GM18907 (cell line): ENCODE data around the gene CEMIP.

ENCODE experiments used
- ATAC-seq: cut with Tn5 transposase; IDR thresholded peaks from one replicate; pipeline ENCODE4 v1.9.1; 2021; ENCODE audit warnings: mild to moderate bottlenecking, moderate library complexity; ENCODE audit not compliant: unreplicated experiment

Gene CEMIP

GRCh38 chr15:80971143-80971542, 192.0 kb downstream of the CEMIP start:
- ATAC-seq = no peak

DNA sequence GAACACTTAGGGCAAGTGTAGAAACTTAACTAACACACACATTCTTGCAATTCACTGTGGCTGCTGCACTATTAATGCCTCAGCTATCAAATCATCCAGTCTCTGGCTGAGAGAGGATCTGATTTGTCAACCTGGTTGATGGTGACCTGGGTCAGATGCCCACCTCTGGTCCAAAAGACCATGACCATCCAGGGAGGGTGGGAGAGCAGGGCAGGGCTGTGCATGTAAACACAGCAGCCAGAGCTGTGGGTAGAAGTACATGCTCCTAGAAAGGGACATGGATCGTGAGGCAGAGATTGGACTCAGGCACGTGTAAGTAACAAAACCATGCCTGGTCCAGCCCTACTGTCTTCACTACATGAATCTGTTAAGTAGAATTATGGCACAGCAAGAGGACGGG, 193.1 kb downstream of the CEMIP start:
- no peak for ATAC-seq

GRCh38 chr15:80974914-80975313, 195.7 kb downstream of the CEMIP start:
- ATAC-seq = no peak

- ATAC-seq = no peak
Observed at GRCh38 chr15:80976851-80977250, 197.7 kb downstream of the CEMIP start.

DNA sequence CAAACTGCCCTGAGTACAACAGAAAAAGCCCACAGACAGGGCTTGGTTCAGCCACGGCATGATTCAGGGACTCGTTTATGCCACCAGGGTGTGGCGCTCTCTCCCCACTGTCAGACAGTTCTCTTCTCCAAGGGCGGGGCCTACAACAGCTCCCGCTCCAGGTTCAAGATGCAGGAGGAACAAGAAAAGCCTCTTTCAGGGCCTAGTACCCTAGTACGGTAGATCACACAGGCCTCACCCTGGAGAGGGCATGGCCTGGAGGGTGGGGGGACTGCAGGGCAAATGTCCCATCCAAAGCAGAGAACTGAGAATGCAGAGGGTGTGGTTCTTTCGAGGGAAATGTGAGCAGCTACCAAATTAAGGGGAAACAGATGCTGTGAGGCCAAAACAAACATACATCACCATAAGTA, 198.5 kb downstream of the CEMIP start:
- ATAC-seq = no peak

DNA sequence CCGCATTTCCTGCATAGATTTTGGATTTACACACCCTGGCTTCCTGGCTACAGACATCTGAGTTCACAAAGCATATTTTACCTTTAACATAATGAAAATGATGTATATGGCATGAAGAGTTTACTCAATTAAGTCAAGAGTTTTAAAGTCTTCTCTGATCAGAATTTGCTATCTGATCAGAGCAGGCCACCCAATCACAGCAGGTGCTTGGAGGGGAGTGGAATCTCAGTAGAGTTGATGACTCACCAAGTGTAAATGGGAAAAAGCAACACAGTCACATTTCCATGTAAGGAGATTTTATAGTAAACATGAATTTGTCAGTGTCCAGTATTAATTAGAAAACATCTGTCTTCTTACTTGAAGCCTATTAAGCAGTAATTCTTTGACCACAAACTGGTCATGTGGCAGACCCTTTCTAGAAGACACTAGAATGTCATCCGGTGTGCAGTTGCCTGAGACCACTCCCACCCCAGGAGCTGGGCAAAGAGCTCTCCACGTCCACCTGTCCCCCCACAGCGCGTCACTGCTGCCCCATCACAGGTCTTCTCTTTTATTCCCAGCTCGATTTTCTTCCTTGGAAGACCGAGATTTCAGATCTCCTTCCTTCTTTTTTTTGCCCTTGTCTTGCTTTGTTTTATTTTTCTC, 199.6 kb downstream of the CEMIP start:
- ATAC-seq = no peak

DNA sequence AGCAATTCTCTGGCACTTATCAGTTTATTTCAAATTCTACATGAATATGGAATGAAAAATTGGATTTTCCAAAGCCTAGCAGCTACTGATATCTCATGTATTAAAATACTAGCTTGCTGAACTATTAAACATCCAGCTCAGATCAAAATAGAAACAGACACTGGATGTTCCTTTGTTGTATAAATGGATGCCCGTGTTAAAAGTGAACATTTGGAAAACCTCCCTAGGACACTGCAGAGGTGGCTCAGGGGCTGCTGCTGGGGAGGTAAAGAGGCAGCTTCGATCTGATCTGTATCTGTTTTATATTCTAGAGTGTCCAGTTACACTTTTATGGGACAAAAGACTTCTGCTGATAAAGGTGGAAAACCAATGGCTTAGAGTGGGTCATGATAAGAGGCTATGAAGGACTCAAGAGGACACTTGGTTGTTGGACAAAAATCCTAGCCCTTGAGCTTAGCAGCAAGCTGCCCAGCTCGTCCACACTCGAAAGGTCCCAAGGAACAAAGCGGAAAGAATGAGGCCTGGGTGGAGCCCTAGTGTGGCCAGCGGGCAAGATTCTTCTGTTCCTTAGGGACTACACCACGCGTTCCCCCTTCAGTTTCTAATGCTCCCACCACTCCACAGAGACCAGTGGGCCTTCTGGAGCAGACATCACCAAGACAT, 200.5 kb downstream of the CEMIP start:
- no peak for ATAC-seq

DNA sequence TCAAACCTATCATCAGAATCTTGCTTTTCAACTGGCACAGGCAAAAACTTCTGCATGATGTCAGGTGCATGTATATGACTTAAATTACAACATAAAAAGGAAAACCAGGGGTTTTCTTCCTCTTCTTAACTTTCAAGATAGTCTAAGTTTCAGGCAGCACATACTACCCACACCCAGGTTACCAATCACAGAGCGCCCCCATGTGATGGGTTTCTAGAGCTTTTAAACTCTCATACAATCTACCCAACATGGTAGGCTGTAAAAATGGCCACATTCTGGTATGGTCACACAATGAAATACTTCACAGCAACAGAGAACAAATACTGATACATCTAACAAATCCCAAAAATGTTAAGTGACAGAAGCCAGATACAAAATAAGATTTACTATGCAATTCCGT, 203.0 kb downstream of the CEMIP start:
- no peak for ATAC-seq

DNA sequence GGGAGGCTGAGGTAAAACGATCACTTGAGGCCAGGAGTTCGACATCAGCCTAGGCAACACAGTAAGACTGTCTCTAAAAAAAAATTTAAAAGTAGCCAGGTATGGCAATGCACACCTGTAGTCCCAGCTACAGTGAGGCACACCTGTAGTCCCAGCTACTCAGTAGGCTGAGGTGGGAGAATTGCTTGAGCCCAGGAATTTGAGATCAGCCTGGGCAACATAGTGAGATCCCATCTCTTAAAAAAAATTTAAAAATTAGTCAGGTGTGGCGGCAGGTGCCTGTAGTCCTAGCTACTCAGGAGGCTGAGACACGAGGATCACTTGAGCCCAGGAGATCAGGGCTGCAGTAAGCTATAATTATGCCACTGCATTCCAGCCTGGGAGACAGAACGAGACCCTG, 203.7 kb downstream of the CEMIP start:
- no peak for ATAC-seq

GRCh38 chr15:80984856-80985255, 205.7 kb downstream of the CEMIP start:
- ATAC-seq = no peak

- ATAC-seq = no peak
Observed at GRCh38 chr15:80985981-80986380, 206.8 kb downstream of the CEMIP start.

DNA sequence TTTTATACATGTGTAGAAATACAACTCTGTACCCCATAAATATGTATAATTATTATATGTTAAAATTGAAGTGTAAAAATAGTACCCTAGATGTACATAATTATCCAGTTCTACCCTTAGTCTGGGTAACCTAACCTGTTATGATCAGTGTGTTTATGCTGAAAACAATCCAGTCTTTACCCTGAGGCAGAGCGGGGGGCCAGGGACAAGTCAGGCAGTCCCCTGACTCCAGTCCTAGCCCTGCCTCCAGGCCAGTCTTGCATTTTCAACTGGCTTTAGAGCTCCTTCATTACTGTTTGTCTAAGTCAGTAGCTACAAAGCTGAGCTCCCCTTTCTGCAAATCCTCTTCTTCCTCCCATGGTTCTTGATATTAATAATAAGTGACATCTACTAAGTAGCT, 207.3 kb downstream of the CEMIP start:
- no peak for ATAC-seq

DNA sequence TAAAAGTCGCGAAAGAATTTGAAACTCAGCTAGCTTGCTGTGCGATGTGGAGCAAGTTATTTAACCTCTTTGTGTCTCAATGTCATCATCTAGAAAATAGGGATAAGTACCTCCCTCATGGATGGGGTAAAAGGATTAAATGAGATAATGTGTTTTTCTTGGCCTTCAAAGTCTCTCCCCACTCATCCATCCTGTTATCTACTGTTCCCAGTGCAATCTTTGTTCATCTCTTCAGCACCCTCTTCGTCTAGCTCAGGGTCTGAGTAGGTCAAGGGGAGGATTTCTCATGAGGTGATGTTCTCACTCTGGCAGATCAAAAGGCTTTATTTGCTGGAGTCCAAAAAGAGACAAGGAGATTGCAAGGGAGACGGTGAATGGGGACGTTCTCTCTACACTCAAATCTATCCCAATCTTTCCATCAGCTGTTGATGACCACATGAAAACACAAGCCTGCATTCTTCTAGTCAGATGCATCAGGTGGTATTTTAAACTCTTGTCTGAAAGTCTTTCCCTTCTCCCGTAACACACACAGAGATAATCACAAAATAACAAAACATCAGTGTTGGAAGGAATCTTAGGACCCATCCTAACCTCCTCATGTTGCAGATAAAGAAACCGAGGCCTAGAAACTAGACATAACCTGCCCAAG, 209.1 kb downstream of the CEMIP start:
- no peak for ATAC-seq

GRCh38 chr15:80989081-80989517, 209.9 kb downstream of the CEMIP start:
- ATAC-seq = peak; percentile 4

DNA sequence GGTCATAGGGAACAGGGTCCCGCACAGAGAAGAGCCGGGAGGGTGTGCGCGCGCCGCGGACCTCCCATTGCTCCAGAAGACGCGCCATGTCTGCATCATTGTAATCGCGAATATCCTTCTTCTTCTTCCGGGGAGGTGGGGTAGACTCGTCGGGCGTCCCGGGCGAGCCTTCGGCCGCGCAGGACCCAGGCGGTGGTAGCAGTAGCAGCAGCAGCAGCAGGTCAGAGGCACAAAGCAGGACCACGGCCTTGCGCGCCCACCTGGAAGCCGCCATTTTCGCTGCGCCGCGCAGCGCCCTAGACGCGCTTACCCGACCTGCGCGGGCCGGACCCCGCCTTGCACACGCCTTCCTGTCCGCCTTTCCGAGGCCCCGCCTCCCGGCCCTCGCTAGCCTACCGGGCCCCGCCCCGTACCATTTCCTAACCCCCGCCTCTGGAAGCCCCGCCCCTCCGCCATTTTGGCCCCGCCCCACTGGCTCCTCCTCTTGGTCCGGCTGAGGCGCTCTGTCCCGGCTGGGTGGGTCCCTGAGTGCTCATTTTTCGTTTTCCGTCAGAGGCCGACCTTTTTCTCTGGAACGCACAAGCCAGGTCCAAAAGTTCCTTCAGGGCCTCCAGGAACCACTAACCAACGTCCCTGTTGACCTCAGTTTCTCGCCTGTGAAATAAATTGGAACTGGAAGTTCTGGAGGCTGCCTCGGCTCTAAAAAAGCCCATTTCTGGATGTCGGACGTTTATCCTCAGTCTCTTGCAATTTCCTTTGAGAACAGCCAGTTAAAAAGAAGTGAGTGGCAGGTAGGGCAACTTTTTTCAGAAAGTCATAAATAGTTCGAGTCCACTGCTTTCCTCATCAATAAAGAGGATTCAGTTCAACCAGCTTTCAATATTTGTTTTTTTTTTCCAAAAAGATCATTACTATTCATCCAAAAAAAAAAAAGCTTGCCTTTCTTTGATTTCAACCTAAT, 210.6 kb downstream of the CEMIP start, which contains the start of gene MESD:
Gene MESD (minus strand): TSS at position 302 of the 961 bp plus-strand sequence. CDS start 28 bp downstream, at position 274.
- peak; percentile 97 for ATAC-seq

DNA sequence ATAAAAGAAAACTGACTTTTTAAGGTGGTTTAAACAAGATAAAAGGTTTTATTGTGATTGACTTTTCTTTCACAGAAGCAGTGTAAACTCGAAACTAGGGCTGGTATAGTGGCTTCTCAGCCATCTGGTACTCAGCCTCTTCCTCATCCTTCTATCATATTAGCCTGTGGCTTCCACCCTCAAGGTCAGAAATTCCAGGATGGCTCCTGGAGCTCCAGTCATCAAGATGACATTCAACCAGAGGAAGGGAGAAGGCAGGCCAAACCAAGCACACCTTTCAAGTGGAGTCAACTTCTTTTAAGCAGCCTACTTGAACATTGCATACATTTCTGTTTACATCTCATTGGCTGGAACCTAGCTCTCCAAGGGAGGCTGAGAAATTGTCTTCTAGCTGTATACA, 211.8 kb downstream of the CEMIP start:
- no peak for ATAC-seq

DNA sequence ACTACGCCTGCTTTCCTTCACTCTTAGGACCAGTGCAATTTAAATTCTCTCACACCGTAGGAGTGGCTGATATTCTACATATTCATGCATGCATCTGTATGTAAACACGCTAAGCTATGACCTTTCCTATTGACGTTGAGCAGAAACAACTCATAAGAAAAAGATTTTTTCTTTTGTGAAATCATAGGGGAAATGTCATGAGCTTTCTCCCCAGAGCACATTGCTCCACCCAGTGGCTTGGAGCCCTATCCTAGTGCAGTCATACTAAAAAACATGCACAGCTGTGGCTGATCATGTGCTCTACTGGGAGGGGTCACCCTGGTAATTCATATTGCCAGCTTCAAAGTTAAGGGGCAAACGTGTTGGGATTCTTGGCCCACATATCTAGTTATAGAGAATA, 212.3 kb downstream of the CEMIP start:
- no peak for ATAC-seq

DNA sequence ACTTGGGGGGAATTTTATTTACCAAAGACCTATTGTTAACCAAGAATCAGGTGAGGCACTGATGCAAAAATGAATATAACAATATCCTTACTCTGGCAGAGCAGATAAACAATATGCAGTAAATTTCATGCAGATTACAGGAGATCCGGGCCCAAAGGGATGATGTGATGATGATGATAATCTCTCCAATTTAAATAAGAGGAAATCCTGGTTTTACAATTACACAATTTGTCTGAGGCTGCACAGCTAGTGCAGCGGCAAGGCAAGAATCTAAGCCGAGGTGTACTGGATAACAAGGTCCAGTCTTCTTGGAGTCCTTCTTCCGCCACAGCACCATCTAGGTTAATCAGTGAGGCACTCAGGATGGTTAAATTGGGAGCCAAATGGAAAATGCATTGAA, 212.8 kb downstream of the CEMIP start:
- ATAC-seq = no peak

GRCh38 chr15:80992441-80992840, 213.3 kb downstream of the CEMIP start:
- no peak for ATAC-seq

- no peak for ATAC-seq
Observed at GRCh38 chr15:80996247-80996646, 217.1 kb downstream of the CEMIP start.

DNA sequence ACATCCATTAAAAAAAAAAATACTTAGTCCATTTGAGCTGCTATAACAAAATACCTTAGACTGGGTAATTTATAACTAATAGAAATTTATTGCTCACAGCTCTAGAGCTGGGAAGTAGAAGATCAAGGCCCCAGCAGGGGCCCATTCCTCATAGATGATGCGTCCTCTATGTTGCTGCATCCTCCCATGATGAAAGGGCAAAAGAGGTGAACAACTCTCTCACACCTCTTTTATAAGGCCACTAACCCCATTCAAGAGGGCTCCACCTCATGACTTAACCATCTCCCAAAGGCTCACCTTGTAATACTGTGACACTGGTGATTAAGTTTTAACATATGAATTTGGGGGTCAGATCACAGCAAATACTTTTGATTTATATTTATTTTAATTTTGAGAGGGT, 218.5 kb downstream of the CEMIP start:
- no peak for ATAC-seq
